ENCODE data around the gene CDC5L. TPM values are rescaled to one million over a fixed set of nuclear protein-coding genes. Genes with fewer than 3 reads are reported as not detected.

The CDC5L gene
- total RNA-seq, 2 donors from 2014 or later: 28.9 to 30.5 TPM

DNA sequence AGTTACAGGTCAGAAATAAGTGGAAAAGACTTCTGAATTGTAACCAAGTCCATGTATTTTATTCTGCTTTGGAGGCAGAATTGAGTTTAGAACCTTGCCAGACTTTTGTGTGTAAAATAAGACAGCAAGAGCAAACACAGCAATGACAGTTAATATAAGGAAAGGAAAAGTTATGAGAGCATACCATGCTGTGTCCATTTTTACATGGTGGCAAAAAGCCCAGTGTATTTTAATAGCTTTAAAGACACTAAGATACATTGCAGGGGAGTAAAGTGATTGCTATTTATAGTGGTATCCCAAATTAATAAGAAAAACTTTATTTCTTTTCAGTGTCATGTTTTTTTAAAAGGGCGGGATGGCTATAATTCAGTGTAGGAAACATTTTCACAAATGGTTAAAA lies 45.2 kb downstream of the CDC5L start:
- no peak overlapping the region for H3K9ac ChIP-seq (ENCODE audit: extremely low read depth, low read length, poor library complexity, severe bottlenecking)
- no peak overlapping the region for H3K27ac ChIP-seq (ENCODE audit: low read depth, low read length)
- no CpG with 5 or more reads among the region's 1 CpG for WGBS, 2 experiments (ENCODE audit: insufficient coverage in 1 of 2, insufficient read length in 1 of 2)
- no peak overlapping the region for H3K4me3 ChIP-seq (ENCODE audit: low read length)
- Mint-ChIP-seq H3K36me3 (ENCODE audit: low read depth) (peaks cover 31% of the 10 kb centered on the region), H3K27ac (no peak overlapping the region), H3K4me1 (no peaks in the 10 kb centered on the region), H3K27me3 (ENCODE audit: insufficient read depth) (no peaks in the 10 kb centered on the region), H3K4me3 (no peak overlapping the region), H3K9me3 (no peaks in the 10 kb centered on the region)
- no peak for TF ChIP-seq CTCF (conservative IDR thresholded peaks at IDR 0.05)
- peaks cover 59% of the 10 kb centered on the region for H3K36me3 ChIP-seq (ENCODE audit: control insufficient read depth, insufficient read depth, low read length)
- H3K27me3 ChIP-seq (ENCODE audit: control insufficient read depth, insufficient read depth, low read length, poor library complexity, severe bottlenecking): no peaks in the 10 kb centered on the region
- H3K4me1 ChIP-seq (ENCODE audit: control insufficient read depth, insufficient read depth, low read length): no peaks in the 10 kb centered on the region
- peaks cover 6% of the 10 kb centered on the region for H3K9me3 ChIP-seq (ENCODE audit: control insufficient read depth, low read length)
- no peak for DNase-seq

DNA sequence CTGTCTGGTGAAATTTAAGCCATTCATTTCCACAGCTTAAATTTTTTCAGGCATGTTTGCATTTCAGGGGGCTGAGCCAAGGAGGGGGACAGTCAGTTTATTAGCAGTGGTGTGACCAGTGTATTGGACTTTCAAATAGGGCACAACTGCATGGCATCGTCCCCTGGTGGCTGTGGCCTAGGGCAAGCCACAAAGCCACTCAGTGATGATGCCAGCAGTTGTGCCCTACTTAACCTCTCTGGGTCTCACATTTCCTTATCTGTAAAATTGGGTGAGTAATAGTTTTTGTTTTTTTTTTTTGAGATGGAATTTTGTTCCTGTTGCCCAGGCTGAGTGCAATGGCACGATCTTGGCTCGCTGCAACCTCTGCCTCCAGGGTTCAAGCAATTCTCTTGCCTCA lies 48.0 kb downstream of the CDC5L start:
- no peak for TF ChIP-seq CTCF (conservative IDR thresholded peaks at IDR 0.05)
- no peak for DNase-seq
- Histone ChIP-seq H3K9me3 (ENCODE audit: control insufficient read depth, low read length) (peaks cover 14% of the 10 kb centered on the region), H3K4me1 (ENCODE audit: control insufficient read depth, insufficient read depth, low read length) (no peaks in the 10 kb centered on the region), H3K27ac (ENCODE audit: low read depth, low read length) (no peak overlapping the region), H3K27me3 (ENCODE audit: control insufficient read depth, insufficient read depth, low read length, poor library complexity, severe bottlenecking) (no peaks in the 10 kb centered on the region), H3K36me3 (ENCODE audit: control insufficient read depth, insufficient read depth, low read length) (peaks cover 65% of the 10 kb centered on the region), H3K9ac (ENCODE audit: extremely low read depth, low read length, poor library complexity, severe bottlenecking) (no peak overlapping the region), H3K4me3 (ENCODE audit: low read length) (no peak overlapping the region)
- Mint-ChIP-seq H3K27ac (no peak overlapping the region), H3K27me3 (ENCODE audit: insufficient read depth) (no peaks in the 10 kb centered on the region), H3K9me3 (no peaks in the 10 kb centered on the region), H3K4me1 (no peaks in the 10 kb centered on the region), H3K36me3 (ENCODE audit: low read depth) (peaks cover 48% of the 10 kb centered on the region), H3K4me3 (no peak overlapping the region)
- WGBS, 2 experiments (ENCODE audit: insufficient coverage in 1 of 2, insufficient read length in 1 of 2): 95 to 100% methylated on average over 3 of the region's 3 CpGs

GRCh38 chr6:44438827-44439226 lies 51.3 kb downstream of the CDC5L start:
- Histone ChIP-seq H3K9me3 (ENCODE audit: control insufficient read depth, low read length) (peaks cover 45% of the 10 kb centered on the region), H3K9ac (ENCODE audit: extremely low read depth, low read length, poor library complexity, severe bottlenecking) (no peak overlapping the region), H3K4me1 (ENCODE audit: control insufficient read depth, insufficient read depth, low read length) (no peaks in the 10 kb centered on the region), H3K4me3 (ENCODE audit: low read length) (no peak overlapping the region), H3K27me3 (ENCODE audit: control insufficient read depth, insufficient read depth, low read length, poor library complexity, severe bottlenecking) (no peaks in the 10 kb centered on the region), H3K36me3 (ENCODE audit: control insufficient read depth, insufficient read depth, low read length) (peaks cover 67% of the 10 kb centered on the region), H3K27ac (ENCODE audit: low read depth, low read length) (no peak overlapping the region)
- Mint-ChIP-seq H3K27me3 (ENCODE audit: insufficient read depth) (no peaks in the 10 kb centered on the region), H3K9me3 (peaks cover 16% of the 10 kb centered on the region), H3K4me1 (no peaks in the 10 kb centered on the region), H3K36me3 (ENCODE audit: low read depth) (peaks cover 62% of the 10 kb centered on the region), H3K27ac (no peak overlapping the region), H3K4me3 (no peak overlapping the region)
- no peak for DNase-seq
- TF ChIP-seq CTCF (conservative IDR thresholded peaks at IDR 0.05): no peak

Measured in endodermal cell (in vitro differentiated cells).